Hepatocyte (in vitro differentiated cells): Measurements from ENCODE around the gene SERPINA4. TPM values are rescaled to one million over a fixed set of nuclear protein-coding genes. Genes with fewer than 3 reads are reported as not detected.

Experiments used
- DNase-seq: peaks from one replicate; pipeline ENCODE4 v3.0.0-alpha.2; 2016; ENCODE audit warnings: low spot score
- H2AFZ ChIP-seq: fragments of 200-600 bp; sonication (generic); 2 replicates; pipeline ENCODE4 v1.6.0; 2016; ENCODE audit warnings: antibody characterized with exemption, mild to moderate bottlenecking
- H3K27ac ChIP-seq: fragments of 200-600 bp; sonication (generic); 2 replicates; pipeline ENCODE4 v1.5.1; 2016; ENCODE audit warnings: mild to moderate bottlenecking
- H3K27me3 ChIP-seq: fragments of 200-600 bp; sonication (generic); 2 replicates; pipeline ENCODE4 v1.6.1; 2016
- H3K36me3 ChIP-seq: fragments of 200-600 bp; sonication (generic); replicated peaks from 2 replicates; pipeline ENCODE4 v1.5.1; 2016; ENCODE audit warnings: low read depth; ENCODE audit not compliant: insufficient read depth
- H3K4me1 ChIP-seq: fragments of 200-600 bp; sonication (generic); 2 replicates; pipeline ENCODE4 v1.5.1; 2016; ENCODE audit warnings: mild to moderate bottlenecking, moderate library complexity; ENCODE audit not compliant: insufficient read depth
- H3K4me2 ChIP-seq: fragments of 200-600 bp; sonication (generic); 2 replicates; pipeline ENCODE4 v1.6.0; 2016
- H3K4me3 ChIP-seq: fragments of 200-600 bp; sonication (generic); 2 replicates; pipeline ENCODE4 v1.5.1; 2016; ENCODE audit warnings: mild to moderate bottlenecking
- H3K79me2 ChIP-seq: fragments of 200-600 bp; sonication (generic); 2 replicates; pipeline ENCODE4 v1.6.0; 2017; ENCODE audit warnings: mild to moderate bottlenecking
- H3K9me2 ChIP-seq: fragments of 200-600 bp; sonication (generic); replicated peaks from 2 replicates; pipeline ENCODE4 v1.6.0; 2017; ENCODE audit warnings: mild to moderate bottlenecking; ENCODE audit not compliant: insufficient read depth
- H3K9me3 ChIP-seq: fragments of 200-600 bp; sonication (generic); 2 replicates; pipeline ENCODE4 v1.5.1; 2016; ENCODE audit warnings: low read depth, mild to moderate bottlenecking
- H4K20me1 ChIP-seq: fragments of 200-600 bp; sonication (generic); 2 replicates; pipeline ENCODE4 v1.6.0; 2016; ENCODE audit warnings: mild to moderate bottlenecking; ENCODE audit not compliant: insufficient read depth, poor library complexity, severe bottlenecking
- EZH2 ChIP-seq: fragments of 200-600 bp; sonication (generic); IDR thresholded peaks from 2 replicates; pipeline ENCODE4 v1.6.1; 2016; ENCODE audit warnings: antibody characterized with exemption, mild to moderate bottlenecking, borderline replicate concordance
- EZH2phosphoT487 ChIP-seq: fragments of 200-600 bp; sonication (generic); IDR thresholded peaks from one replicate; pipeline ENCODE4 v1.6.1; 2018; ENCODE audit warnings: antibody characterized with exemption, mild to moderate bottlenecking, low read depth, moderate library complexity; ENCODE audit not compliant: unreplicated experiment, severe bottlenecking
- WGBS: methylation state at CpG from one replicate; pipeline ENCODE4 v1.1.6; 2016; ENCODE audit warnings: low lambda C conversion rate; ENCODE audit errors: missing lambda C conversion rate; 5-methylcytosine and 5-hydroxymethylcytosine counted together
- polyA plus RNA-seq: library from polyadenylated mRNA; unstranded; fragments of >200 nt; fragmentation: Nextera tagmentation; extraction: Ambion mirVana; gene quantifications from 2 replicates; pipeline ENCODE4 v1.2.1, GENCODE V29; 2016
- total RNA-seq: library from RNA; depleted of rRNA; stranded (reverse); fragments of >200 nt; gene quantifications from 2 replicates; pipeline ENCODE4 v1.2.3, GENCODE V29; 2014
- TF ChIP-seq, protein P1 (sequence below): fragments of 200-600 bp; sonication (generic); IDR thresholded peaks from 2 replicates; pipeline ENCODE4 v1.5.1; 2016; ENCODE audit warnings: antibody characterized with exemption, mild to moderate bottlenecking; ENCODE audit not compliant: poor library complexity

SERPINA4 gene
- total and polyA plus RNA-seq, 2 experiments from 2014 or later, result 27.8 to 35.2 TPM

DNA sequence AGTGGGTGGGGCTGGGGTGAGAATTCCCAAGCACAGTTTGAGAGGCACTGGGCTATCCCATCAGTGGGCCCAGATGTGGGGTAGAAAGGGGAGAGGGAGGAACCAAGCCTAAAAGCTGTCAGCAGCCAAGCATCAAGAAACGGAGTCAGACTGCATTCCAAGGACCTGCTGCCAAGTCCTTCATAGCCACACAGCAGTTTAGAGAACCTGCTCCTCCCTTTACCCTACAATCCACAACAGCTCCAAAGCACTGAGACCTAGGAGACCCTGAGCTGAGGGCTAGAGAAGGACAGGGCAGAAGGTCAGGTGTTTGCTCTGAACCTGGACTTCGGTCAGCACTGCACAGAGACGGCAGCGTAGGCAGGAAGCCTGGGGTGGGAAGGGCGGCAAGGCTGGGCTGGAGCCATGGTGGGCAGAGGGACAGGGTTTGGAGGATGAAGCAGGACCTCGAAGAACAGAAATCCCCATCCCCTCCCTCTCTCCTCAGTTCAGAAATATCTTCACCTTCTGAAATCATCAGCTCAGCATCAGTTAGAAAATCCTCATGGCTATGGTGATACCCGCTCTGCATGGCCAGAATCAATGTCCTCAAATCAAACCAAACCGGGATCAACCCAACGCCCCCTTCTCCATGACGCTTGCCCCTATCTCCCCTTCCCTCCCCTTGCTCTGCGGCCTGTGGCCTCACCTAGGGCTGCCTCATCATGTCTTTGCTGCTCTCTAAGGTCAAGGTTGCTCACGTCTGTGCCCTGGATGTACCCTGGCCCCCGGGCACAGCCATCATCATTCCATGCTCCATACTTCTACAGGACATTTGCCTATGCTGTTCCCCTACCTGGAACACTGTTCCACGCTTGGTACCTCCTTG, 12.9 kb upstream of the SERPINA4 start:
- Histone ChIP-seq H3K36me3 (no peaks in the 10 kb centered on the region), H2AFZ (no peak overlapping the region), H3K9me2 (no peaks in the 10 kb centered on the region), H3K27ac (no peak overlapping the region), H3K9me3 (no peaks in the 10 kb centered on the region), H3K27me3 (no peaks in the 10 kb centered on the region), H3K4me3 (no peak overlapping the region), H3K4me2 (no peak overlapping the region), H4K20me1 (no peaks in the 10 kb centered on the region), H3K4me1 (no peaks in the 10 kb centered on the region), H3K79me2 (no peaks in the 10 kb centered on the region)
- no peak for DNase-seq
- TF ChIP-seq, protein P1, sequence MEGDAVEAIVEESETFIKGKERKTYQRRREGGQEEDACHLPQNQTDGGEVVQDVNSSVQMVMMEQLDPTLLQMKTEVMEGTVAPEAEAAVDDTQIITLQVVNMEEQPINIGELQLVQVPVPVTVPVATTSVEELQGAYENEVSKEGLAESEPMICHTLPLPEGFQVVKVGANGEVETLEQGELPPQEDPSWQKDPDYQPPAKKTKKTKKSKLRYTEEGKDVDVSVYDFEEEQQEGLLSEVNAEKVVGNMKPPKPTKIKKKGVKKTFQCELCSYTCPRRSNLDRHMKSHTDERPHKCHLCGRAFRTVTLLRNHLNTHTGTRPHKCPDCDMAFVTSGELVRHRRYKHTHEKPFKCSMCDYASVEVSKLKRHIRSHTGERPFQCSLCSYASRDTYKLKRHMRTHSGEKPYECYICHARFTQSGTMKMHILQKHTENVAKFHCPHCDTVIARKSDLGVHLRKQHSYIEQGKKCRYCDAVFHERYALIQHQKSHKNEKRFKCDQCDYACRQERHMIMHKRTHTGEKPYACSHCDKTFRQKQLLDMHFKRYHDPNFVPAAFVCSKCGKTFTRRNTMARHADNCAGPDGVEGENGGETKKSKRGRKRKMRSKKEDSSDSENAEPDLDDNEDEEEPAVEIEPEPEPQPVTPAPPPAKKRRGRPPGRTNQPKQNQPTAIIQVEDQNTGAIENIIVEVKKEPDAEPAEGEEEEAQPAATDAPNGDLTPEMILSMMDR, result no peak
- TF ChIP-seq EZH2phosphoT487, result no peak
- TF ChIP-seq EZH2, result no peak
- WGBS, result 84% methylated on average over 14 of the region's 14 CpGs

DNA sequence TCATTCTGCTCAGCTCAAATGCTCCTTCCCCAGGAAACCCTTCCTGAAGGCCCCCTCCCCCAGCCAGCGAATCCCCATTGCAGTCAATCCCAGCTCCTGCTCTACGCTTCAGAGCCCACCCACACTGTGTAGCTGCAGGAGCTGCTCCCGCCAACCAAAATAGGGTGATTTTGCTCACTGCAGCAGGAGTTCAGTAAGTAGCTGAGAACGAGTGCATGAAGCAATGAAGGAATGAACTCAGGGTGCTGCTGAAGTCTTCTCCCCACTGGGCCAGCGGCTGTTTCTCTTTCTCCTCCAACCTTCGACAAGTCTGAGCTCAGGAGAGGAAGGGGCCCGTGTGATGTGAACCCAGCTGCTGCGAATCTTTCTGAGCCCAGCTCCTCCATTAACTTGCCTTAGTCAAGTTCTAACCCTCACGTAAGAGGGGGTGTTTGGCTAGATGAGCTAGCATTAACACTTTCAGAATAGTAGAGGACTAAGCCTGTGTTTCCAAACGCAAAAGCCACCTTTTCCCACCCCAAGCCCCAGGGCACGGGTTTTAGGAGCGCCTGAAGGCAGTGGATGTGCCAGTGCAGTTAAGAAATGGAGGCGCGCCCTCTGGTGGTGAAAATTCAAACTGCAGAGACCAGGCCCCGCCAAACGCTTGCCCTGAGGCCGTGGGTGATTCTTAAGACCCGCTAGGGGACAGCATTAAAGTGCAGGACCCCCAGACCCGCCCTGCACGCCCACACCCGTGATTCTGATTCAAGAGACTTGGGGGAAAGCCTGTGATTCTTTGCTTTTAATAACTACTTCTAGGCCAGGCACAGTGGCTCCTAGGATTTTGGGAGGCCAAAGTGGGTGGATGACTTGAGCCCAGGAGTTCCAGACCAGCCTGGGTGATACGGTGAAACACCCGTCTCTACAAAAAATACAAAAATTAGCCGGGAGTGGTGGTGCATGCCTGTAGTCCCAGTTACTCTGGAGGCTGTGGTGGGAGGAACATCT, 11.9 kb upstream of the SERPINA4 start:
- no peaks in the 10 kb centered on the region for H4K20me1 ChIP-seq
- no peaks in the 10 kb centered on the region for H3K9me3 ChIP-seq
- no peak overlapping the region for H2AFZ ChIP-seq
- no peaks in the 10 kb centered on the region for H3K27me3 ChIP-seq
- H3K4me3 ChIP-seq, result no peak overlapping the region
- no peaks in the 10 kb centered on the region for H3K9me2 ChIP-seq
- H3K27ac ChIP-seq, result no peak overlapping the region
- peak; percentile 70 for DNase-seq
- WGBS, result 31% methylated on average over 24 of the region's 24 CpGs
- H3K4me2 ChIP-seq, result no peak overlapping the region
- TF ChIP-seq, protein P1, result peak; percentile 88
- no peak for TF ChIP-seq EZH2phosphoT487
- no peaks in the 10 kb centered on the region for H3K4me1 ChIP-seq
- H3K36me3 ChIP-seq, result no peaks in the 10 kb centered on the region
- no peaks in the 10 kb centered on the region for H3K79me2 ChIP-seq

DNA sequence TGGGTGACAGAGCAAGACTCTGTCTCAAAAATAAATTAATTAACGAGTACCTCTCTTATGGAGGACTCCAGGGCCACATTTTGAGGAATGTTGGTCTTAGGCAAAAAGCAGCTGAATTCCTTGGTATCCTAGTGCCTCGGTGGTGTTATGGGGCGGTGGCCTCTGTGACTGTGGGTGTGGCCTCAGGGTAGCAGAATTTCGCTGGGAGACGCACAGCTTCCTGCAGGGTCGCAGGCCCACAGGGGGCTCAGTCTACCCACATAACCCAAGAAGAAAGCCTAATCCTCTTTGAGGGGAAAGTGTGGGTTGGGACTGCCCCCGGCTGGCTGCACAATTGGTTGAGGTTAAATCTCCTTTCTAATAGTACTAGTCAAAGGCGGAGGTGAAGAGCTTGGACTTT, 11.2 kb upstream of the SERPINA4 start:
- H3K4me2 ChIP-seq, result no peak overlapping the region
- no peak for DNase-seq
- whole genome bisulfite sequencing, result 83% methylated on average over 8 of the region's 8 CpGs
- H4K20me1 ChIP-seq, result no peaks in the 10 kb centered on the region
- H3K9me3 ChIP-seq, result peaks cover 5% of the 10 kb centered on the region
- no peak overlapping the region for H2AFZ ChIP-seq
- no peak overlapping the region for H3K4me3 ChIP-seq
- H3K27me3 ChIP-seq, result no peaks in the 10 kb centered on the region
- TF ChIP-seq EZH2phosphoT487 (no peak), EZH2 (no peak)
- TF ChIP-seq, protein P1, result no peak
- H3K79me2 ChIP-seq, result no peaks in the 10 kb centered on the region
- H3K36me3 ChIP-seq, result no peaks in the 10 kb centered on the region
- H3K27ac ChIP-seq, result no peak overlapping the region
- no peaks in the 10 kb centered on the region for H3K9me2 ChIP-seq
- H3K4me1 ChIP-seq, result no peaks in the 10 kb centered on the region
